Keratinocyte (primary cell): ENCODE results near the gene NEUROD2. TPM values are rescaled to one million over a fixed set of nuclear protein-coding genes. Genes with fewer than 3 reads are reported as not detected.

ENCODE experiments used
- DNase-seq: peaks from one replicate; pipeline ENCODE4 v3.0.0-alpha.2; 2011; ENCODE audit warnings: low read depth, missing footprints, low spot score
- FAIRE-seq: peaks from 2 replicates; lab custom pipeline; 2011; peaks lifted over from hg19 to GRCh38; lab: Jason Lieb, UNC
- H2AFZ ChIP-seq: 2 replicates; pipeline ENCODE4 v1.6.0; 2012; ENCODE audit warnings: low read length, control low read depth, inconsistent platforms; ENCODE audit not compliant: control insufficient read depth
- H3K27ac ChIP-seq: 2 replicates; pipeline ENCODE4 v1.5.1; 2011; ENCODE audit warnings: low read length; ENCODE audit not compliant: control insufficient read depth, insufficient read depth
- H3K27me3 ChIP-seq: 3 replicates; pipeline ENCODE4 v1.6.0; 2011; ENCODE audit warnings: low read length; ENCODE audit not compliant: control insufficient read depth, insufficient read depth; ENCODE audit errors: extremely low read depth
- H3K36me3 ChIP-seq, 2 experiments: 2 replicates in 1 of 2; 3 replicates in 1 of 2; pipeline ENCODE4 v1.5.1; 2011; ENCODE audit warnings: low read length in 2 of 2, mild to moderate bottlenecking in 1 of 2; ENCODE audit not compliant: control insufficient read depth in 2 of 2, insufficient read depth in 2 of 2; ENCODE audit errors: extremely low read depth in 1 of 2
- H3K4me1 ChIP-seq: 3 replicates; pipeline ENCODE4 v1.5.1; 2011; ENCODE audit warnings: low read length; ENCODE audit not compliant: control insufficient read depth, insufficient read depth; ENCODE audit errors: extremely low read depth
- H3K4me2 ChIP-seq: 3 replicates; pipeline ENCODE4 v1.6.0; 2011; ENCODE audit warnings: low read depth, low read length; ENCODE audit not compliant: control insufficient read depth, insufficient read depth; ENCODE audit errors: extremely low read depth
- H3K4me3 ChIP-seq, 3 experiments: fragments of 200-600 bp in 1 of 3; sonication (generic) in 1 of 3; 2 replicates in 2 of 3; 3 replicates in 1 of 3; pipeline ENCODE4 v1.5.1; 2011 to 2016; ENCODE audit warnings: low read length in 3 of 3, mild to moderate bottlenecking in 3 of 3, control low read depth in 2 of 3, inconsistent platforms in 1 of 3, low read depth in 1 of 3, mixed read lengths in 1 of 3, mixed run types in 1 of 3, moderate library complexity in 1 of 3; ENCODE audit not compliant: control insufficient read depth in 2 of 3, insufficient read depth in 2 of 3; ENCODE audit errors: extremely low read depth in 1 of 3
- H3K79me2 ChIP-seq: 2 replicates; pipeline ENCODE4 v1.6.0; 2012; ENCODE audit warnings: low read length; ENCODE audit not compliant: control insufficient read depth, insufficient read depth
- H3K9ac ChIP-seq: 3 replicates; pipeline ENCODE4 v1.6.0; 2011; ENCODE audit warnings: low read length; ENCODE audit not compliant: control insufficient read depth, insufficient read depth; ENCODE audit errors: extremely low read depth
- H3K9me1 ChIP-seq: 3 replicates; pipeline ENCODE4 v1.6.0; 2011; ENCODE audit warnings: low read length; ENCODE audit not compliant: control insufficient read depth, insufficient read depth; ENCODE audit errors: extremely low read depth
- H3K9me3 ChIP-seq: 2 replicates; pipeline ENCODE4 v1.5.1; 2012; ENCODE audit warnings: low read depth, low read length; ENCODE audit not compliant: control insufficient read depth
- H4K20me1 ChIP-seq: 3 replicates; pipeline ENCODE4 v1.6.0; 2011; ENCODE audit warnings: low read length; ENCODE audit not compliant: control insufficient read depth, insufficient read depth; ENCODE audit errors: extremely low read depth
- EZH2 ChIP-seq: IDR thresholded peaks from one replicate; pipeline ENCODE4 v1.6.1; 2012; ENCODE audit warnings: inconsistent platforms, mild to moderate bottlenecking, low read length, moderate library complexity
- dilution Hi-C: fragments of 300-500 bp; cut with MboI; formaldehyde crosslinking; loops from one replicate; pipeline ENCODE4 v1.7.0; 2020; ENCODE audit warnings: low sequenced_read_pairs; ENCODE audit not compliant: extremely low pct_ligation_motif_present
- polyA plus RNA-seq, 5 experiments: library from polyadenylated mRNA; depleted of rRNA in 3 of 5; stranded (reverse) in 3 of 5; stranded (forward) in 1 of 5; unstranded in 1 of 5; fragments of >200 nt; gene quantifications; 1 replicate in 1 of 5; 2 replicates in 3 of 5; 3 replicates in 1 of 5; pipeline versions ENCODE4 v1.2.1 to v1.2.3, GENCODE V29; 2011 to 2012; ENCODE audit warnings: missing spikeins in 2 of 5, low read depth in 1 of 5, low replicate concordance in 1 of 5
- TF ChIP-seq, protein P1 (sequence below), 3 experiments: IDR thresholded peaks in 1 of 3; conservative IDR thresholded peaks in 1 of 3; optimal IDR thresholded peaks in 1 of 3; 2 replicates in 2 of 3; 3 replicates in 1 of 3; pipeline versions ENCODE3 to v1.5.1; 2011; ENCODE audit warnings: low read length in 3 of 3, mild to moderate bottlenecking in 3 of 3, moderate library complexity in 2 of 3, control low read depth in 1 of 3, inconsistent platforms in 1 of 3; ENCODE audit not compliant: insufficient read depth in 2 of 3; ENCODE audit errors: extremely low read depth in 1 of 3

The NEUROD2 gene
- polyA plus RNA-seq, 1 donor (not counting 4 experiments of a cell fraction or from before 2014, with no cell fraction given), result not detected

DNA sequence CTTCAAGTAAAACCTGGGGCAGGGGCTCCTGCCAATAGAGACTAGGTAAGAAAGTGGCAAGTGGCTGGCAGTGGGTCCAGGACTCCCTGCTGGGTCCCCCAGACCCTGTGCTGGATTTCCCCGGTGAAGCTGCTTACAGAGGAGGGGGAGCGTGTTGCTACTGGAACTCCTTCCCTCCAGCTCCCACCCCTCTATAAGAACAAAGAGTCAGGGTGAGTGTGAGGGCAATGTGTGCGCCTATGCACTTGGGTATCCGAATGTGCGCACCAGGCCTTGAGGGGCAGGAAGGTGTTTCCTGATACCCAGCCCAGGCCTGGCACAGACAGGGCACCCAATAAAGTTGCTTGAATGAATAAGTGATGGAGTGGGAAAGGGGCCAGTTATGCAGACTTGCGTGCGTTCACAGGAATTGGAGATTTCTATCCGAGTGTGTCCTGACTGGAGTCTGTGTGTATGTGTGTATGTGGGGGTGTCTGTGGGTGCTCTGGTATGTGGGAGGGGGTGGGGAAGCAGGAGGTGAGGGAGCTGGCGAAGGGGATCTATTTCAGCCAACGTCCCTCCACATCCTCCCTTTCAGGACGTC is 11.7 kb downstream of the NEUROD2 start:
- dilution Hi-C loops, result no loop called here
- peaks cover 3% of the 10 kb centered on the region for H3K4me1 ChIP-seq
- FAIRE-seq, result no peak

DNA sequence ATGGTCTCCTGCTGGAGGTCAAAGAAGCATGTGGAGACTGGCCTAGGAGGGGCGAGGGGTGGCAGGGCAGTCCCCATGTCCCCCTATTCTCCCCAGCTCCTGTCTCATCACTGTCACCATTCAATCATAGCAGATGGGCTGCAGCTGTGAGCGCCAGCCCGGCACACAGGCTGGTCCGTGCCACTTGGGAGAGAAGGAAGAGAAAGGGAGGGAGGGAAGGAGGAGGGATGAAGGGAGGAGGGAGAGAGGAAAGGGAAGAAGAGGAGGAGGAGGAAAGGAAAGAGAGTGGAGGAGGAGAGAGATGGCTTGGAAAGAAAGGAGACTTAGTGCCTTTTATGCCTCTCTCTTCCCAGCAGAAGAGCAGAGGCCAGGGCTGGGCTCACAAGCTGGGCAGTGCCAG is 12.4 kb downstream of the NEUROD2 start:
- Histone ChIP-seq H3K9ac (no peak overlapping the region), H3K79me2 (no peaks in the 10 kb centered on the region), H3K9me3 (no peaks in the 10 kb centered on the region), H3K4me3 (no peak overlapping the region), H3K4me1 (peaks cover 3% of the 10 kb centered on the region), H3K27me3 (peaks cover 78% of the 10 kb centered on the region), H3K9me1 (no peaks in the 10 kb centered on the region), H3K27ac (no peak overlapping the region), H2AFZ (no peak overlapping the region), H4K20me1 (peaks cover 6% of the 10 kb centered on the region), H3K4me2 (no peak overlapping the region), H3K36me3 (no peaks in the 10 kb centered on the region)
- dilution Hi-C loops, result no loop called here
- no peak for DNase-seq
- FAIRE-seq, result no peak
- peak; percentile 12 for TF ChIP-seq EZH2
- TF ChIP-seq, protein P1, sequence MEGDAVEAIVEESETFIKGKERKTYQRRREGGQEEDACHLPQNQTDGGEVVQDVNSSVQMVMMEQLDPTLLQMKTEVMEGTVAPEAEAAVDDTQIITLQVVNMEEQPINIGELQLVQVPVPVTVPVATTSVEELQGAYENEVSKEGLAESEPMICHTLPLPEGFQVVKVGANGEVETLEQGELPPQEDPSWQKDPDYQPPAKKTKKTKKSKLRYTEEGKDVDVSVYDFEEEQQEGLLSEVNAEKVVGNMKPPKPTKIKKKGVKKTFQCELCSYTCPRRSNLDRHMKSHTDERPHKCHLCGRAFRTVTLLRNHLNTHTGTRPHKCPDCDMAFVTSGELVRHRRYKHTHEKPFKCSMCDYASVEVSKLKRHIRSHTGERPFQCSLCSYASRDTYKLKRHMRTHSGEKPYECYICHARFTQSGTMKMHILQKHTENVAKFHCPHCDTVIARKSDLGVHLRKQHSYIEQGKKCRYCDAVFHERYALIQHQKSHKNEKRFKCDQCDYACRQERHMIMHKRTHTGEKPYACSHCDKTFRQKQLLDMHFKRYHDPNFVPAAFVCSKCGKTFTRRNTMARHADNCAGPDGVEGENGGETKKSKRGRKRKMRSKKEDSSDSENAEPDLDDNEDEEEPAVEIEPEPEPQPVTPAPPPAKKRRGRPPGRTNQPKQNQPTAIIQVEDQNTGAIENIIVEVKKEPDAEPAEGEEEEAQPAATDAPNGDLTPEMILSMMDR (optimal IDR thresholded peaks at IDR 0.05 in 1 of 3, IDR thresholded peaks at IDR 0.05 in 1 of 3, conservative IDR thresholded peaks at IDR 0.05 in 1 of 3; ENCODE audit: extremely low read depth in 1 of 3, insufficient read depth in 2 of 3, low read length in 3 of 3), result no peak

More for the DNA sequence above, 11.7 kb downstream of the NEUROD2 start:
- no peaks in the 10 kb centered on the region for H3K36me3 ChIP-seq
- H3K9me1 ChIP-seq, result no peaks in the 10 kb centered on the region
- H3K79me2 ChIP-seq, result no peaks in the 10 kb centered on the region
- no peak overlapping the region for H3K4me2 ChIP-seq
- peaks cover 6% of the 10 kb centered on the region for H4K20me1 ChIP-seq
- H3K9me3 ChIP-seq, result no peaks in the 10 kb centered on the region
- no peak overlapping the region for H3K9ac ChIP-seq
- H3K27ac ChIP-seq, result no peak overlapping the region
- TF ChIP-seq, protein P1 (optimal IDR thresholded peaks at IDR 0.05 in 1 of 3, IDR thresholded peaks at IDR 0.05 in 1 of 3, conservative IDR thresholded peaks at IDR 0.05 in 1 of 3; ENCODE audit: extremely low read depth in 1 of 3, insufficient read depth in 2 of 3, low read length in 3 of 3), result no peak
- TF ChIP-seq EZH2, result peak; percentile 35
- H3K27me3 ChIP-seq, result peaks cover 85% of the 10 kb centered on the region
- H3K4me3 ChIP-seq, result no peak overlapping the region
- DNase-seq, result no peak
- H2AFZ ChIP-seq, result no peak overlapping the region
